H1 (cell line): ENCODE results near the gene VRK3. TPM values are rescaled to one million over a fixed set of nuclear protein-coding genes. Genes with fewer than 3 reads are reported as not detected.

Experiments
- CTCF ChIA-PET: fragments of 300-600 bp; sonication (Branson Sonifier 250); formaldehyde crosslinking; loops from one replicate; lab custom pipeline; 2021; ENCODE audit not compliant: partially characterized antibody; lab: Charles Lee
- POLR2A ChIA-PET: fragments of 300-600 bp; sonication (Branson Sonifier 250); formaldehyde crosslinking; loops from one replicate; lab custom pipeline; 2021; ENCODE audit warnings: inconsistent platforms; ENCODE audit not compliant: partially characterized antibody; lab: Charles Lee
- DNase-seq, 2 experiments: peaks; one replicate each; pipeline versions ENCODE4 v3.0.0 to v3.0.0-alpha.2; 2010 to 2022; ENCODE audit warnings: low spot score in 2 of 2, low read depth in 1 of 2, mixed read lengths in 1 of 2
- FAIRE-seq: peaks from 2 replicates; lab custom pipeline; 2011; peaks lifted over from hg19 to GRCh38; lab: Jason Lieb, UNC
- H2AFZ ChIP-seq: 2 replicates; pipeline ENCODE4 v1.8.1; 2012; ENCODE audit warnings: low read length, inconsistent platforms
- H2AK5ac ChIP-seq: 2 replicates; pipeline ENCODE4 v1.6.1; 2013; ENCODE audit warnings: low read depth, low read length
- H2BK120ac ChIP-seq: replicated peaks from 2 replicates; pipeline ENCODE3; 2013; ENCODE audit warnings: low read depth, low read length, inconsistent platforms
- H2BK12ac ChIP-seq: 2 replicates; pipeline ENCODE4 v1.6.1; 2013; ENCODE audit warnings: low read depth, low read length
- H2BK15ac ChIP-seq: 2 replicates; pipeline ENCODE4 v1.6.1; 2013; ENCODE audit warnings: low read length
- H2BK20ac ChIP-seq: 2 replicates; pipeline ENCODE4 v1.6.1; 2013; ENCODE audit warnings: low read length
- H2BK5ac ChIP-seq: 2 replicates; pipeline ENCODE4 v1.6.1; 2013; ENCODE audit warnings: low read depth, low read length
- H3K14ac ChIP-seq: 2 replicates; pipeline ENCODE4 v1.6.1; 2013; ENCODE audit warnings: inconsistent platforms; ENCODE audit not compliant: insufficient read length
- H3K18ac ChIP-seq: 2 replicates; pipeline ENCODE4 v1.6.1; 2013; ENCODE audit warnings: low read length; ENCODE audit errors: extremely low read depth
- H3K23ac ChIP-seq: 2 replicates; pipeline ENCODE4 v1.6.1; 2013; ENCODE audit warnings: inconsistent platforms; ENCODE audit not compliant: insufficient read length
- H3K23me2 ChIP-seq: 2 replicates; pipeline ENCODE4 v1.6.1; 2013; ENCODE audit warnings: low read depth, low read length
- H3K27ac ChIP-seq: 2 replicates; pipeline ENCODE4 v1.6.1; 2011; ENCODE audit warnings: low read depth, low read length, inconsistent platforms
- H3K27me3 ChIP-seq, 4 experiments: replicated peaks in 1 of 4; 1 replicate in 1 of 4; 2 replicates in 3 of 4; pipeline versions ENCODE4 v1.6.1 to v1.8.1; 2011 to 2013; ENCODE audit warnings: low read length in 3 of 4, mild to moderate bottlenecking in 3 of 4, inconsistent platforms in 2 of 4, mixed read lengths in 2 of 4, moderate library complexity in 1 of 4; ENCODE audit not compliant: control insufficient read depth in 3 of 4, insufficient read depth in 3 of 4; ENCODE audit errors: extremely low read depth in 1 of 4
- H3K36me3 ChIP-seq, 4 experiments: 2 replicates each; pipeline versions ENCODE4 v1.6.1 to v1.8.1; 2011 to 2013; ENCODE audit warnings: mild to moderate bottlenecking in 4 of 4, low read length in 3 of 4, moderate library complexity in 2 of 4, control low read depth in 1 of 4, inconsistent platforms in 1 of 4; ENCODE audit not compliant: insufficient read depth in 4 of 4, control insufficient read depth in 2 of 4
- H3K4ac ChIP-seq: replicated peaks from 2 replicates; pipeline ENCODE3; 2013; ENCODE audit warnings: low read length, low read depth, mixed read lengths, inconsistent platforms; ENCODE audit not compliant: insufficient read length
- H3K4me1 ChIP-seq, 4 experiments: replicated peaks in 1 of 4; 1 replicate in 1 of 4; 2 replicates in 3 of 4; pipeline versions ENCODE4 v1.6.1 to v1.8.1; 2011 to 2013; ENCODE audit warnings: low read length in 3 of 4, inconsistent platforms in 2 of 4, mixed read lengths in 1 of 4; ENCODE audit not compliant: insufficient read depth in 4 of 4, control insufficient read depth in 3 of 4
- H3K4me2 ChIP-seq, 2 experiments: 2 replicates each; pipeline versions ENCODE4 v1.6.1 to v1.8.1; 2011 to 2013; ENCODE audit warnings: low read depth in 2 of 2, low read length in 2 of 2, control low read depth in 1 of 2, inconsistent platforms in 1 of 2, mild to moderate bottlenecking in 1 of 2; ENCODE audit not compliant: insufficient read depth in 1 of 2
- H3K4me3 ChIP-seq, 4 experiments: fragments of 200-600, 300-600 bp in 1 of 4; sonication (generic), shearing (Covaris generic), sonication (Bioruptor Twin) in 1 of 4; 2 replicates each; pipeline versions ENCODE4 v1.5.1 to v1.8.1; 2011 to 2016; ENCODE audit warnings: low read length in 4 of 4, low read depth in 3 of 4, control low read depth in 2 of 4, inconsistent platforms in 2 of 4, mild to moderate bottlenecking in 2 of 4, mixed read lengths in 1 of 4, moderate library complexity in 1 of 4; ENCODE audit not compliant: insufficient read depth in 2 of 4; ENCODE audit errors: extremely low read depth in 1 of 4
- H3K56ac ChIP-seq: replicated peaks from 2 replicates; pipeline ENCODE3; 2013; ENCODE audit warnings: low read depth, mild to moderate bottlenecking, mixed read lengths, low read length, inconsistent platforms; ENCODE audit not compliant: insufficient read length
- H3K79me1 ChIP-seq: 2 replicates; pipeline ENCODE4 v1.6.1; 2013; ENCODE audit warnings: low read depth, low read length, control low read depth
- H3K79me2 ChIP-seq, 2 experiments: 2 replicates each; pipeline versions ENCODE4 v1.6.1 to v1.8.1; 2012 to 2013; ENCODE audit warnings: low read length in 2 of 2, mild to moderate bottlenecking in 2 of 2, inconsistent platforms in 1 of 2; ENCODE audit not compliant: insufficient read depth in 2 of 2, control insufficient read depth in 1 of 2
- H3K9ac ChIP-seq, 4 experiments: replicated peaks in 1 of 4; 1 replicate in 1 of 4; 2 replicates in 3 of 4; pipeline versions ENCODE4 v1.6.1 to v1.8.1; 2011 to 2013; ENCODE audit warnings: low read depth in 3 of 4, low read length in 3 of 4, control low read depth in 2 of 4, mild to moderate bottlenecking in 2 of 4, moderate library complexity in 2 of 4, inconsistent platforms in 1 of 4; ENCODE audit errors: extremely low read depth in 1 of 4
- H3K9me3 ChIP-seq, 2 experiments: 2 replicates each; pipeline versions ENCODE4 v1.6.1 to v1.8.1; 2012 to 2013; ENCODE audit warnings: mild to moderate bottlenecking in 2 of 2, moderate library complexity in 2 of 2, control low read depth in 1 of 2, inconsistent platforms in 1 of 2, low read depth in 1 of 2, low read length in 1 of 2, mixed read lengths in 1 of 2; ENCODE audit not compliant: insufficient read depth in 2 of 2
- H4K20me1 ChIP-seq, 2 experiments: replicated peaks in 1 of 2; 2 replicates each; pipeline versions ENCODE3 to v1.8.1; 2011 to 2013; ENCODE audit warnings: inconsistent platforms in 2 of 2, low read length in 2 of 2, mild to moderate bottlenecking in 1 of 2; ENCODE audit not compliant: insufficient read depth in 2 of 2, control insufficient read depth in 1 of 2
- H4K5ac ChIP-seq: 2 replicates; pipeline ENCODE4 v1.6.1; 2013; ENCODE audit warnings: low read length, low read depth, mixed read lengths, inconsistent platforms; ENCODE audit not compliant: insufficient read length
- H4K8ac ChIP-seq: 2 replicates; pipeline ENCODE4 v1.8.0; 2013; ENCODE audit warnings: mild to moderate bottlenecking, moderate library complexity, low read length, inconsistent platforms; ENCODE audit not compliant: insufficient read depth; ENCODE audit errors: extremely low read depth
- H4K91ac ChIP-seq: replicated peaks from 2 replicates; pipeline ENCODE3; 2013; ENCODE audit warnings: low read length, mixed read lengths, inconsistent platforms; ENCODE audit not compliant: insufficient read length
- CBX8 ChIP-seq: fragments of 300-800, 300-1000 bp; sonication (generic); IDR thresholded peaks from 2 replicates; pipeline ENCODE4 v1.7.1; 2016; ENCODE audit warnings: low read depth, low read length, borderline replicate concordance
- JUND ChIP-seq: IDR thresholded peaks from 2 replicates; pipeline ENCODE4 v1.6.1; 2011; ENCODE audit warnings: mild to moderate bottlenecking, improper control_type of control experiment, low read length
- KDM1A ChIP-seq: fragments of 200-600, 300-600 bp; sonication (generic); IDR thresholded peaks from 2 replicates; pipeline ENCODE4 v1.7.1; 2016; ENCODE audit warnings: mild to moderate bottlenecking, low read length, borderline replicate concordance
- RBBP5 ChIP-seq: IDR thresholded peaks from 2 replicates; pipeline ENCODE4 v1.7.1; 2012; ENCODE audit warnings: low read depth, mild to moderate bottlenecking, inconsistent platforms, low read length, moderate library complexity, borderline replicate concordance
- RFX5 ChIP-seq: IDR thresholded peaks from 2 replicates; pipeline ENCODE4 v1.6.1; 2011; ENCODE audit warnings: low read depth, low read length, improper control_type of control experiment, borderline replicate concordance
- RNF2 ChIP-seq: fragments of 200-900, 300-1000 bp; sonication (generic); IDR thresholded peaks from 2 replicates; pipeline ENCODE4 v1.7.1; 2016; ENCODE audit warnings: borderline replicate concordance, low read depth, mild to moderate bottlenecking, antibody characterized with exemption, low read length; ENCODE audit not compliant: poor library complexity, severe bottlenecking; ENCODE audit errors: missing control alignments
- RXRA ChIP-seq: IDR thresholded peaks from 2 replicates; pipeline ENCODE4 v1.6.1; 2011; ENCODE audit warnings: low read depth, mild to moderate bottlenecking, low read length, moderate library complexity; ENCODE audit not compliant: insufficient read depth
- SAP30 ChIP-seq: fragments of 300-600 bp; sonication (generic); IDR thresholded peaks from 2 replicates; pipeline ENCODE4 v1.7.1; 2012; ENCODE audit warnings: low read length, moderate library complexity, mild to moderate bottlenecking, inconsistent platforms; ENCODE audit not compliant: insufficient read depth, insufficient replicate concordance
- SIN3A ChIP-seq, 2 experiments: IDR thresholded peaks in 1 of 2; conservative IDR thresholded peaks in 1 of 2; 2 replicates each; pipeline ENCODE4 v1.6.1; 2011 to 2012; ENCODE audit warnings: low read length in 2 of 2, improper control_type of control experiment in 1 of 2, low read depth in 1 of 2, mild to moderate bottlenecking in 1 of 2
- SIX5 ChIP-seq: IDR thresholded peaks from 2 replicates; pipeline ENCODE4 v1.6.1; 2011; ENCODE audit warnings: mild to moderate bottlenecking, low read depth, low read length
- YY1 ChIP-seq: IDR thresholded peaks from 2 replicates; pipeline ENCODE4 v1.6.1; 2011; ENCODE audit warnings: low read depth, mild to moderate bottlenecking, low read length
- WGBS, 2 experiments: shearing (Covaris generic) in 1 of 2; methylation state at CpG; one replicate each; pipeline versions ENCODE4 v1.1.6 to v1.1.7; 2013 to 2015; ENCODE audit warnings: low lambda C conversion rate in 2 of 2, mixed read lengths in 2 of 2, inconsistent platforms in 1 of 2, low coverage in 1 of 2, missing lambda C conversion rate in 1 of 2; ENCODE audit not compliant: insufficient replicate concordance in 2 of 2, insufficient coverage in 1 of 2, insufficient read length in 1 of 2; ENCODE audit errors: extremely low coverage in 1 of 2, missing lambda C conversion rate in 1 of 2; 5-methylcytosine and 5-hydroxymethylcytosine counted together
- polyA plus RNA-seq, 7 experiments: library from polyadenylated mRNA; depleted of rRNA in 3 of 7; stranded (reverse) in 5 of 7; unstranded in 2 of 7; fragments of >200 nt in 5 of 7; fragments of 200-250 nt in 2 of 7; gene quantifications; 1 replicate in 5 of 7; 2 replicates in 1 of 7; 4 replicates in 1 of 7; pipeline versions ENCODE4 v1.2.1 to v1.2.3, GENCODE V29; 2011 to 2013; ENCODE audit warnings: missing spikeins in 2 of 7, mixed read lengths in 2 of 7
- total RNA-seq: library from RNA; stranded (reverse); fragmentation: NEBNext Ultra II Directional; extraction: Animal tissue kit (Norgen Biotek cat#: 25700); gene quantifications from 2 replicates; pipeline ENCODE4 v1.2.1, GENCODE V29; 2021
- TF ChIP-seq, protein P1 (sequence below): IDR thresholded peaks from 2 replicates; pipeline ENCODE4 v1.6.1; 2011; ENCODE audit warnings: low read length, improper control_type of control experiment

The VRK3 gene
- total and polyA plus RNA-seq, 2 of the 8 experiments (the other 6 are each of a cell fraction or from before 2014, with no cell fraction given), result 21.3 to 36.1 TPM

- H4K91ac ChIP-seq, result no peak overlapping the region
- H3K4me1 ChIP-seq, result no peaks in the 10 kb centered on the region; a peak in 1 of 7 replicates
- no peak overlapping the region for H4K8ac ChIP-seq
- H2BK15ac ChIP-seq, result no peak overlapping the region
- no peak overlapping the region for H3K4me2 ChIP-seq
- no peak overlapping the region for H3K14ac ChIP-seq
- H2BK120ac ChIP-seq, result no peak overlapping the region
- no peak overlapping the region for H3K18ac ChIP-seq
- WGBS, 2 experiments, result 80% methylated on average over 5 of the region's 5 CpGs; no CpG with 5 or more reads in 1 of the 2 experiments
- H3K79me2 ChIP-seq, result no peaks in the 10 kb centered on the region
- no peak overlapping the region for H2AFZ ChIP-seq
- H2AK5ac ChIP-seq, result no peak overlapping the region
- no peaks in the 10 kb centered on the region for H3K79me1 ChIP-seq
- no peak overlapping the region for H2BK5ac ChIP-seq
- no peak overlapping the region for H3K9ac ChIP-seq
- no peak overlapping the region for H3K4ac ChIP-seq
- no peak overlapping the region for H3K23ac ChIP-seq
- ChIA-PET POLR2A (interaction anchor here (4.1 kb wide), 1 partner anchor 48 kb away, joined by 36 read pairs; no protein-coding TSS in a partner anchor), CTCF (interaction anchor here (1.0 to 10.3 kb wide), 12 partner anchors 8 to 103 kb away, joined by 3 to 231 read pairs (median 6); partner anchors contain the start of gene ATF5)
- no peaks in the 10 kb centered on the region for H3K36me3 ChIP-seq
- FAIRE-seq (no peak), DNase-seq (no peak)
- H3K56ac ChIP-seq, result no peak overlapping the region
- no peak overlapping the region for H2BK12ac ChIP-seq
- H3K4me3 ChIP-seq, result no peak overlapping the region
- no peaks in the 10 kb centered on the region for H3K9me3 ChIP-seq
- H3K23me2 ChIP-seq, result no peaks in the 10 kb centered on the region
- H3K27me3 ChIP-seq, result no peaks in the 10 kb centered on the region
- no peak overlapping the region for H3K27ac ChIP-seq
- no peak overlapping the region for H2BK20ac ChIP-seq
- H4K5ac ChIP-seq, result no peak overlapping the region
- H4K20me1 ChIP-seq, result no peaks in the 10 kb centered on the region
- TF ChIP-seq RFX5 (no peak), KDM1A (no peak), RXRA (no peak), JUND (no peak), SAP30 (no peak), SIX5 (no peak), RBBP5 (no peak), CBX8 (no peak), RNF2 (no peak), SIN3A (conservative IDR thresholded peaks at IDR 0.05 in 1 of 2, IDR thresholded peaks at IDR 0.05 in 1 of 2; ENCODE audit: low read depth in 1 of 2, low read length in 2 of 2) (no peak), YY1 (no peak)
- TF ChIP-seq, protein P1, sequence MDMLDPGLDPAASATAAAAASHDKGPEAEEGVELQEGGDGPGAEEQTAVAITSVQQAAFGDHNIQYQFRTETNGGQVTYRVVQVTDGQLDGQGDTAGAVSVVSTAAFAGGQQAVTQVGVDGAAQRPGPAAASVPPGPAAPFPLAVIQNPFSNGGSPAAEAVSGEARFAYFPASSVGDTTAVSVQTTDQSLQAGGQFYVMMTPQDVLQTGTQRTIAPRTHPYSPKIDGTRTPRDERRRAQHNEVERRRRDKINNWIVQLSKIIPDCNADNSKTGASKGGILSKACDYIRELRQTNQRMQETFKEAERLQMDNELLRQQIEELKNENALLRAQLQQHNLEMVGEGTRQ, result no peak
These were observed 88.6 kb downstream of the VRK3 start for GRCh38 chr19:49936549-49936948.
